ENCODE results near the gene TBC1D14. TPM values are rescaled to one million over a fixed set of nuclear protein-coding genes. Genes with fewer than 3 reads are reported as not detected.

Gene TBC1D14
- total RNA-seq, 1 donor from 2014 or later, result 103 TPM

DNA sequence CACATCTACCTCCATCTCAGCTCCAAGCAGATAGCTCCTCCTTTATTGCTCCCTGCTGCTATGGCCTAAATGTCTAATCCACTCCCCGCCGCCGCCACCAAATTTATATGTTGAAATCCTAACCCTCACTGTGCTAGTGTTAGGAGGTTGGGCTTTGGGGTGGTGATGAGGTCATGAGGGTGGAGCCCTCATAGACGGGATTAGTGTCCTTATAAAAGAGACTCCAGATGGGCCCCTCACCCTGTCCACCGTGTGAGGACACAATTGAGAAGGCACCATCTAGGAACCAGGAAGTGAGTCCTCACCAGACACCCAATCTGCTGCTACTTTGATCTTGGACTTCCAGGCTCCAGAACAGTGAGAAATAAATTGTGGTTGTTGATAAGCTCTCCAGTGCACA, 13.6 kb upstream of the TBC1D14 start:
- no peak overlapping the region for H3K4me3 ChIP-seq (ENCODE audit: low read depth, low read length)
- H3K36me3 ChIP-seq (ENCODE audit: control insufficient read depth, insufficient read depth, low read length), result no peaks in the 10 kb centered on the region
- no peaks in the 10 kb centered on the region for H3K27me3 ChIP-seq (ENCODE audit: control insufficient read depth, insufficient read depth, low read length)
- TF ChIP-seq, protein P1, sequence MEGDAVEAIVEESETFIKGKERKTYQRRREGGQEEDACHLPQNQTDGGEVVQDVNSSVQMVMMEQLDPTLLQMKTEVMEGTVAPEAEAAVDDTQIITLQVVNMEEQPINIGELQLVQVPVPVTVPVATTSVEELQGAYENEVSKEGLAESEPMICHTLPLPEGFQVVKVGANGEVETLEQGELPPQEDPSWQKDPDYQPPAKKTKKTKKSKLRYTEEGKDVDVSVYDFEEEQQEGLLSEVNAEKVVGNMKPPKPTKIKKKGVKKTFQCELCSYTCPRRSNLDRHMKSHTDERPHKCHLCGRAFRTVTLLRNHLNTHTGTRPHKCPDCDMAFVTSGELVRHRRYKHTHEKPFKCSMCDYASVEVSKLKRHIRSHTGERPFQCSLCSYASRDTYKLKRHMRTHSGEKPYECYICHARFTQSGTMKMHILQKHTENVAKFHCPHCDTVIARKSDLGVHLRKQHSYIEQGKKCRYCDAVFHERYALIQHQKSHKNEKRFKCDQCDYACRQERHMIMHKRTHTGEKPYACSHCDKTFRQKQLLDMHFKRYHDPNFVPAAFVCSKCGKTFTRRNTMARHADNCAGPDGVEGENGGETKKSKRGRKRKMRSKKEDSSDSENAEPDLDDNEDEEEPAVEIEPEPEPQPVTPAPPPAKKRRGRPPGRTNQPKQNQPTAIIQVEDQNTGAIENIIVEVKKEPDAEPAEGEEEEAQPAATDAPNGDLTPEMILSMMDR (IDR thresholded peaks at IDR 0.05; ENCODE audit: insufficient read depth, low read length, severe bottlenecking), result no peak
- FAIRE-seq, result no peak
- no peak for DNase-seq (ENCODE audit: low read depth)

DNA sequence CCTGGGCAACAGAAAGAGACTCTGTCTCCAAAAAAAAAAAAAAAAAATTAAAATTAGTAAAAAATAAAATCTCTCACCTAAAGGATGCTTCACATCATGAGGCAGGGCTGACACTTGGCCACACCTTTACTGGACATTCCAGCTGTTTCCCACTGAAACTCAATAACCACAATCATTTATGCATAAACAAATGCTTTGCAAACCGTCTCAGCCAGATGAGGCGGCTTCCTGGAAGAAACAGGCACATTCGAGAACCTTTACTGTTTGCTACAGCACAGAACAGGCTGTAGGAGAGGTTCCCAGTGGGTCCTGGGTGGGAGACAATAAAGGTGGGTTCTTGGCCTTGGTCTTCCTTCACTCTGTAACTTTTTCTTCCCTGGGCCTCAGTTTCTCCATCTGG, 10.9 kb upstream of the TBC1D14 start:
- DNase-seq (ENCODE audit: low read depth), result no peak
- FAIRE-seq, result no peak
- Histone ChIP-seq H3K36me3 (ENCODE audit: control insufficient read depth, insufficient read depth, low read length) (no peaks in the 10 kb centered on the region), H3K27me3 (ENCODE audit: control insufficient read depth, insufficient read depth, low read length) (peaks cover 1% of the 10 kb centered on the region), H3K4me3 (ENCODE audit: low read depth, low read length) (no peak overlapping the region)
- TF ChIP-seq, protein P1 (IDR thresholded peaks at IDR 0.05; ENCODE audit: insufficient read depth, low read length, severe bottlenecking), result no peak

DNA sequence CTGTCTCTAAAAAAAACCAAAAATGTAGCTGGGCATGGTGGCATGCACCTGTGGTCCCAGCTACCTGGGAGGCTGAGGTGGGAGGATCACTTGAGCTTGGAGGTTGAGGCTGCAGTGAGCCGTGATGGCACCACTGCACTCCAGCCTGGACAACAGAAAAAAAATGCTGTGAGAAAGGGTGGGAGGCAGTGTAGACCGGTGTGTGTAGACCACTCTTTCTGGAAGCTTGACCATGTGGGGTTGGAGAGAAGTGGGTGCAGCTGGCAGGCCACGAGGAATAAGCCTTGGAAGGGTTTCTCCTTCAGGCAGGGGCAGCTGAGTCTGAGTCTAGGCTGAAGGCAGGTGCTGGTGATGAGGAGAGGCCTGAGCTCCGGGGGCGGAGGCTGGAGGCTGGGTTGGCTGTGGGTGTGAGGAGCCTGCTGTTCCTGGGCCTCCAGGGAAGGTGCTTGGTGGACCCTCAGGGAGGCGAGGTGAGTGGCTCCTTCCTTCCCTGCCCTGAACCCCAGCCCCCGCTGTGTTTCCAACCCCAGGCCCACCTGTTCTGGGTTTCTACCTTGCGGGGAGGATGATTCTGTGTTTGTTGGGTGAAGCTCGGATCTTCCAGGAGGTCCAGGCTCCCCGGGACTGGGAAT, 9.3 kb upstream of the TBC1D14 start:
- TF ChIP-seq, protein P1 (IDR thresholded peaks at IDR 0.05; ENCODE audit: insufficient read depth, low read length, severe bottlenecking), result no peak
- DNase-seq (ENCODE audit: low read depth) (no peak), FAIRE-seq (no peak)
- H3K4me3 ChIP-seq (ENCODE audit: low read depth, low read length), result no peak overlapping the region
- H3K27me3 ChIP-seq (ENCODE audit: control insufficient read depth, insufficient read depth, low read length), result peaks cover 1% of the 10 kb centered on the region
- H3K36me3 ChIP-seq (ENCODE audit: control insufficient read depth, insufficient read depth, low read length), result no peaks in the 10 kb centered on the region

DNA sequence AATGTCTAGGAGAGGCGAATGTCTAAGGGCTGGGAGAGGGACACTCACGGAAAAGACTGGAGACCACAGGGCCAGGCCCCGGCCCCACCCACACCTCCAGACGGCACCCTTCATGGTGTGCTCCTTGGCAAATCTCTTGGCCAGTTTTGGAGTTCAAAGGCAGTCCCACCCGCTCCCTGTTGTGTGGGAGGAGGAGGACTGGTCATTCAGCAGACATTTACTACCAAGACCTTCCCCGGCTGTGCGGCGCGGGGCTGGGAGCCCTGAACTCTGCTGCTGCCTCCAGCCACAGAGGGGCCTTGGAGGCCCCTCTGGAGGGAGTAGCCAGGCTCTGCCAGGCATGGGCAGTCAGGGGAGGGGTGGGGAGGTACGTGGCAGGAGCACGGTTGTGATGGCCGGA, 8.7 kb upstream of the TBC1D14 start:
- no peak for FAIRE-seq

DNA sequence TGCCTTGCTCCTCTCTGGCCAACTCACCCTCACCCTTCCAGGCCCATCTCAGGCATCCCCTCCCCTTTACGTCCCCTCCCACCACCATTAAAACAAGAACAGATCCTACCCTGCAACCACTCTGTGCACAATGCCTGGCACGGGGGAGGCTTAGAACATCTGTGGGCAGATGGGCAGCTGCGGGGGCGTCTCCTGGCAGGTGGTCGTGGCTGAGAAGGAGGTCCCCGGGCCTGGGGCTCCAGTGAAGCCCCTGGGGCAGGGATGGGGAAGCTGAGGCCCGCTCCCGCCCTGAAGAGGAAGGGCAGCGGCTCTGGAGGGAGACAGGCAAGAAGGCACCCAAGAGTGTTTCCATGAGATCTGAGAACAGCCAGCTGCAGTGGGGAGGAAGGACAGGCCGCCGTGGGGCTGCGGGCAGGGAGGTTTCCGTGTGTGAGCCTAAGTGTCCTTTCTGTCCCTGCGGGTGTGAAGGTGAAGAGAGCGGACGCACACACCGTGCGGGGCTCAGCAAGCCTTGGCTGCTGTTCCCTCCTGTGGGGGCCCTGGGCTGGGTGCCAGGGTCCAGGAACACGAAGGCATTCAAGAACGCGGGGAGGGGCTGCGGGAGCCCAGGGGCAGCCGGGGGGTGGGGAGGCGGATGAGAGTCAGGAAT, 7.8 kb upstream of the TBC1D14 start:
- no peak for FAIRE-seq
- TF ChIP-seq, protein P1 (IDR thresholded peaks at IDR 0.05; ENCODE audit: insufficient read depth, low read length, severe bottlenecking), result no peak
- no peak for DNase-seq (ENCODE audit: low read depth)

More for the DNA sequence above, 8.7 kb upstream of the TBC1D14 start:
- Histone ChIP-seq H3K27me3 (ENCODE audit: control insufficient read depth, insufficient read depth, low read length) (peaks cover 1% of the 10 kb centered on the region), H3K36me3 (ENCODE audit: control insufficient read depth, insufficient read depth, low read length) (no peaks in the 10 kb centered on the region), H3K4me3 (ENCODE audit: low read depth, low read length) (no peak overlapping the region)
- DNase-seq (ENCODE audit: low read depth), result no peak
- TF ChIP-seq, protein P1 (IDR thresholded peaks at IDR 0.05; ENCODE audit: insufficient read depth, low read length, severe bottlenecking), result no peak

More for the DNA sequence above, 7.8 kb upstream of the TBC1D14 start:
- H3K27me3 ChIP-seq (ENCODE audit: control insufficient read depth, insufficient read depth, low read length), result peaks cover 1% of the 10 kb centered on the region
- H3K36me3 ChIP-seq (ENCODE audit: control insufficient read depth, insufficient read depth, low read length), result no peaks in the 10 kb centered on the region
- no peak overlapping the region for H3K4me3 ChIP-seq (ENCODE audit: low read depth, low read length)
